Stimulated activated CD8-positive, alpha-beta memory T cell treated with anti-CD3 and anti-CD28 coated beads, Interleukin-4, amount 100 ng/mL, for 1 hour (primary cell): ENCODE data around the gene OSBPL2.

Experiments
- DNase-seq, 2 donors: peaks; one replicate each; pipeline ENCODE4 v3.0.0-alpha.2; 2020; ENCODE audit warnings: low read depth in 2 of 2, low spot score in 1 of 2

Gene OSBPL2

DNA sequence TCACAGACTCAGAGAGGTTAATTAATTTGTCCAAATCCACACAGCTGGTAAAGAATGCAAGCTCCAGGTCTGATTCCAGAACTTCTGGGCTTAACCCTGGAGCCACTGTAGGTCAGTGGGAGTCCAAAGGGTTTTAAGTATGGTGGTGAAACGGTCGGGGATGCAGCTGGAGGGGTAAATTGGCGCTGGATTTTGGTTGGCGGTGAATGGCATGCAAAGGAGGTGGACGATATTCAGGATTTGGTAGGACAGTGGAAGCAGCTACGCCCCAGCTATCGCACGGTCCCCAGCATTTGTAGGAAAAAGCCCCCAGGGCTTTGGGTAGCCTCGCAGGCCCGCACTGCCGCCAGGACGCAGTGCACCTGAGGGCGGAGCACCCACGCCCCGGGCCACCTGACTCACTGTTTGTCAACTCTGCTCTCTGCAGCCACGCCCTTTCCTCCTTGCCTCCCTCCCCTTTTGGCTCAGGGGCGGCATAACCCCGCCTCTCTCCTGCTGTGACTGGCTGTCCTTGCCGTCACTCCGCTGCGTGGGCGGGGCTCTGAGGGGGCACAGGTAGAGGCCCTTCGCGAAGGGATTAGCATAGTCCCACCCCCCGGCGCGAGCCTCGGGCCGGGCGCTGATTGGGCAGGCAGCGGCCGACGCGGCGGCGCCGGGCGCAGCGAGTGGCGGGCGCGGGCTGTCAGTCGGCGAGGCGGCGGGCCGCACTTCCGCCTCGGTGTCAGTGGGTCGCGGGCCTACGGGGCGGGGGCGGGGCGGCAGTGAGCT lies at the start of gene OSBPL2:
TSS of gene OSBPL2 (plus strand) at position 721 of the 768 bp plus-strand sequence. CDS start 17,664 bp downstream, outside the sequence.
- peak; percentile 99 to 100 for DNase-seq

- DNase-seq: no peak
Measured at GRCh38 chr20:62190639-62191411, 47.5 kb upstream of the OSBPL2 start.

DNA sequence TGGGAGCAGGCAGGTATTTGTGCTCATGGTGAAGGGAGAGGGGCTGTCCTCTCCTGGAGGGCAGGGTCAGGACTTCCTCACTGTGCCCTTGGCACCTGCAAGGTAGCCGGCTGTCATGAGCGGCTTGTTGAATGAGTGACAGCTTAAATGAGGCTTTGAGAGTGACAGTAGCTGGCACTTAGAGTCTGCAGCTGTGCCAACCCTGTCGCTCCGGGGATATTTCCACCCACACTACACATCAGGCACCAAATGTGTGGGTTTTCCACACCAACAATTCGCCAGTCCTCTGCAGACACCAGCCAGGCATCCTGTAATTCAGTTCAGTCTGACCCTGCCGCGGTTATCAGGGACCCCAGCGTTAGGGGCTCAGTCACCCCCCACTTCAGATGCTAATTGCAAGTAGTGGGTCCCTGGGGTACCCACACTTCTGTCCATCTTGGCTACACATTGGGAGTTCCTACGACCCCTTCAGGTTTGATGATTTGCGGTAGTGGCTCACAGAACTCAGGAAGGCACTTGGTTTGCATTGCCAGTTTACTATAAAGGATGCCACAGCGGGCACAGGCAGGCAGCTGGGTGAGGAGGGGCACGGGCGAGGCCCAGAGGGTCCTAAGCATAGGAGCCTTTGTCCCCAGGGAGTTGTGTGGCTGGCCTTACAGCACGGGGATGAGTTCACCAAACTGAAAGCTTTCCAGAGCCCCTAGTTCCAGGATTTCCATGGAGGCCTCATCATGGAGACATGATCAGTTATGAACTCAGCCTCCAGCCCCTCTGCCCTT lies 46.4 kb upstream of the OSBPL2 start:
- no peak for DNase-seq

GRCh38 chr20:62192635-62193034 lies 45.7 kb upstream of the OSBPL2 start:
- DNase-seq: no peak

GRCh38 chr20:62193079-62194025 lies 45.0 kb upstream of the OSBPL2 start:
- no peak for DNase-seq

- no peak for DNase-seq
Measured at GRCh38 chr20:62195075-62195405, 43.3 kb upstream of the OSBPL2 start.

DNA sequence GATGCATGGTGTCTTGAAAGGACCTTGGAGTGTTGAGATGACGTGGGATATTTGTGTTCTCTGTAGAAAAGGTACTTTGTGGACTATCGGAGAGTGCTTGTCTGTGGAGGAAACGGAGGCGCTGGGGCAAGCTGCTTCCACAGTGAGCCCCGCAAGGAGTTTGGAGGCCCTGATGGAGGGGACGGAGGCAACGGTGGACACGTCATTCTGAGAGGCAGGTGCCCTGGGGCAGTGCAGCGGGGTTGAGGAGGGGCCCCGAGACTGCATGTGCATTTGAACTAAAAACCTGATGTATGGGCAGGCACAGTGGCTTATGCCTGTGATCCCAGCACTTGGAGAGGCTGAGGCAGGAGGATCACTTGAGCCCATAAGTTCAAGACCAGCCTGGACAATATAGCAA lies 42.6 kb upstream of the OSBPL2 start:
- DNase-seq: no peak

DNA sequence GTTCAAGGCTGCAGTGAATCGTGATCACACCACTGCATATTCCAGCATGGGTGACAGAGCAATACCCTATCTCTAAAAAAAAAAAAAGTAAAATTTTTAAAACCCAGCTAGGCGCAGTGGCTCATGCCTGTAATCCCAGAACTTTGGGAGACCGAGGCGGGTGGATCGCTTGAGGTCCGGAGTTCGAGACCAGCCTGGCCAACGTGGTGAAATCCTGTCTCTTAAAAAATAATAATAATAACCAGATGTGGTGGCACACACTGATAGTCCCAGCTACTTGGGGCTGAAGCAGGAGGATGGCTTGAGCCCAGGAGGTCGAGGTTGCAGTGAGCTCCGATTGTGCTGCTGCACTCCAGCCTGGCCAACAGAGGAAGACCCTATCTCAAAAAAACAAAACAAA lies 42.0 kb upstream of the OSBPL2 start:
- DNase-seq: no peak

- DNase-seq: no peak
Measured at GRCh38 chr20:62197311-62197710, 41.0 kb upstream of the OSBPL2 start.

DNA sequence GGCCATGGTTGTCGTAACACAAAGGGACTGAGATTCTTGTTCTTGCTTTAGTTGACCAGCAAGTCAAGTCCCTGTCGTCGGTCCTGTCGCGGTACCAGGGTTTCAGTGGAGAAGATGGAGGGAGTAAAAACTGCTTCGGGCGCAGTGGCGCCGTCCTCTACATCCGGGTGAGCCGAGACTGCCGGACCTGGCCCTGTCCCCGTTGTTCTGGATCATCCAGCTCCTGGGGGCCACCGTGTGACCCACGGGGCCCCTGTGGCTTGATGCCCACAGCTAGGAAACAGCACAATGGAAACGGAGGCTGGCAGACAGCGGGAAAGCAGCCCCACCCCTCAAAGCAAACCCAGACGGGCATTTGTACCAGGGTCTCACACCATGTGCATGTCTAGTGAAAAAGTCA lies 40.5 kb upstream of the OSBPL2 start:
- DNase-seq: no peak

DNA sequence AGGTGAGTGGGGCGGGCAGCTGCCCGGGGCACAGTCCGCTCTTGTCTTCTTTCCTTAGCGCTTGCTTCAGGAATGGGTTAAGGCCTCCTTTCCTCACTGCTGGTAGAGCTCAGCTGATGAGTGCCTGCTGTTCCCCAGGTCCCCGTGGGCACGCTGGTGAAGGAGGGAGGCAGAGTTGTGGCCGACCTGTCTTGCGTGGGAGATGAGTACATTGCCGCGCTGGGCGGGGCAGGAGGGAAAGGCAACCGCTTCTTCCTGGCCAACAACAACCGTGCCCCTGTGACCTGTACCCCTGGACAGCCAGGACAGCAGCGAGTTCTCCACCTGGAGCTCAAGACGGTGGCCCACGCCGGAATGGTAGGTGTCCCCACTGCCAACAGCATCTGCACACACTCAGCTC lies 39.8 kb upstream of the OSBPL2 start:
- no peak for DNase-seq

DNA sequence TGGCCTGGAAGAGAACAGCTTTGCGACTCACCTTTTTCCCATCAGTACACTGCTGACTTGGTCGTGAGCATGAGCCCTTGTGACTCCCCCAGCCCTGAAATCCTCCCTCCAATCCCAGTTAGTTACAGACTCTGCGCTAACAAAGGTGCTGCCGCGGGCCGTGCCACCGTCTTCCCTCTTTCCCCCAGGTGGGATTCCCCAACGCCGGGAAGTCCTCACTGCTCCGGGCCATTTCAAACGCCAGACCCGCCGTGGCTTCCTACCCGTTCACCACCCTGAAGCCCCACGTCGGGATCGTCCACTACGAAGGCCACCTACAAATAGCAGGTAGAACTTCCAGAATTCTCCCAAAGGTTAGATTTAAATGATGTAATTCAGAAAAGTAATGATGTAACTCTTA lies 39.4 kb upstream of the OSBPL2 start:
- no peak for DNase-seq

DNA sequence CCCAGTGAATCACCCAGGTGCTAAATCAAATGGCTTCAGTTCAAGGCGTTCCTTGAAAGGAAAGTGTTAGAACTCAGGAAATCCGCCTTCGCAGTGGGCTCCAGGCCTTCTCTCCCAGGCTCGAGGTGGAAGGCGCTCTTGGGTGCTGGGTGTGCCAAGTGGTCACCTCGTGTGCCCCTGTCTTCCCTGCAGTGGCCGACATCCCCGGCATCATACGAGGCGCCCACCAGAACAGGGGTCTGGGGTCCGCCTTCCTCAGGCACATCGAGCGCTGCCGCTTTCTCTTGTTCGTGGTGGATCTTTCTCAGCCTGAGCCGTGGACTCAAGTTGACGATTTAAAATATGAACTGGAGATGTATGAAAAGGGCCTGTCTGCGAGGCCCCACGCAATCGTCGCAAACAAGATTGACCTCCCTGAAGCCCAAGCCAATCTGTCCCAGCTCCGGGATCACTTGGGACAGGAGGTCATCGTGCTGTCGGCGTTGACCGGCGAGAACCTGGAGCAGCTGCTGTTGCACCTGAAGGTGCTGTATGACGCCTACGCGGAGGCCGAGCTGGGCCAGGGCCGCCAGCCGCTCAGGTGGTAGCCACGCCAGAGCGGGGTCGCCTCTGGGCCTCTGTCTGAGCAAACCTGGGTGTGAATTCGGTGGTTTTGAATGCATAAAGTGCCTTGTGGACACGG lies 37.7 kb upstream of the OSBPL2 start:
- no peak for DNase-seq

GRCh38 chr20:62201173-62202082 lies 36.9 kb upstream of the OSBPL2 start:
- no peak for DNase-seq

DNA sequence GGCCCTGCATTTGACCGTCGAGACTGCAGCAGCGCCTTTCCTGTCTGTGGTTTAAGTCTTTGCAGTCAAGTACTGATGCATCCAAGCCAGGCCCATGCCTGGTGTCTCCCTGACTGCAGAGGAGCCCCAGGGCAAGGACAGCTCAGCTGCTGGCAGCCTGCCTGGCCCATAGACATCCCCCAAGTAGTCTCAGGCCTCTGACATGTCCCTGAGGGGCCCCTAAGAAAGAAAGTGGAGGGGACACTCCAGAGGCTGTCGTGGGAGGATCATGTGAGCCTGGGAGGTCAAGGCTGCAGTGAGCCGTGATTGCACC lies 36.3 kb upstream of the OSBPL2 start:
- no peak for DNase-seq

GRCh38 chr20:62202676-62203377 lies 35.5 kb upstream of the OSBPL2 start:
- DNase-seq: no peak

DNA sequence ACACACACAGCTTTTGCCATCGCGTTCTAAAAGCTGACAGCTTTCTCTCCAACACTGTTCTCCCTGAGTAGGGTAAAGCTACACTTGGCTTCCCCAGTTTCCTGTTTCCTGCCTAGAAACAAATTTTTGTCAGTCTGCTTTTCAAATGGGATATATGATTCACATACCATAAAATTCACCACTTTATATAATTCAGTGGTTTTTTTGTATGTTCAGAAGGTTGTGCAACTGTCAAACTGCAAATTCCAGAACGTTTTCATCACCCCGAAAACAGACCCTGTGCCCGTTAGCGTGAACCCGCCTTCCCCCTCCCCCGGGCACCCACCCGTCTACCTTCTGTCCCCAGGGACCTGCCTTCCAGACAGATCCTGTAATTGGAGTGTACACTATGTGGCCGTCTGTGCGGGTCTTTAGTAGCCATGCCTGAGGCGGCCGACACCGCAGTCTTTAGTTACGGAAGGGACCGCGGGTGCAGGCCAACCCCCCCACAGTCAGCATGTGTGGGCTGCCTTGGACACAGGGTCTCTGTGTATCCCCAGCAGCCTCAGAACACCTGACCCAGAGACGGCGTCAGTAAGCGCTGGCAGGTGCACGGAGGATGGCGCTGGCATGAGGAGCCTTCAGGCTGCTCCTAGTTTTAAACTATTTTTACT lies 34.8 kb upstream of the OSBPL2 start:
- no peak for DNase-seq
